EL (cell line): ENCODE data around the gene MACROH2A1.

Experiments
- DNase-seq: peaks from one replicate; pipeline ENCODE4 v3.0.0-alpha.2; 2016

The MACROH2A1 gene

GRCh38 chr5:135350536-135350935 is 48.5 kb downstream of the MACROH2A1 start:
- DNase-seq, result no peak

DNA sequence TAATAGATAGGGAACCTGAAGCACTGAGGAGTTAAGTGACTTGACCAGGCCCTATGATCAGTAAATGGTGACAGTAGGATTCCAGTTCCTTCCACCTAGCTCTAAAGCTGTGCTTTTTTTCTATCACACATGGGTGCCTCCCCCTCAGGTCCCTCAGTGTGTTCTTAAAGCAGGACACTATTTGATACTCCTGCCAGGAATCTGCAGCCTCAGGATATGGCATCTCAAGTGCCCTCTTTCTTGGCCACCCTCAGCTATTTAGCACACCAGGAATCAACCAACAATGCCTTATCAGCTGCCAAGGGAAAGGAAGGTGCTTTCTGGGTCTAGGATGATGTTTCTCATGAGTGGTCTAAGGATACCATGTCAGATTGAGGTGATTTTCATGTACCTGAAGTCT is 49.1 kb downstream of the MACROH2A1 start:
- DNase-seq, result no peak

- DNase-seq, result no peak
Observed at GRCh38 chr5:135349451-135349850, 49.6 kb downstream of the MACROH2A1 start.

- no peak for DNase-seq
Observed at GRCh38 chr5:135348918-135349317, 50.1 kb downstream of the MACROH2A1 start.

GRCh38 chr5:135347392-135347791 is 51.6 kb downstream of the MACROH2A1 start:
- DNase-seq, result no peak

DNA sequence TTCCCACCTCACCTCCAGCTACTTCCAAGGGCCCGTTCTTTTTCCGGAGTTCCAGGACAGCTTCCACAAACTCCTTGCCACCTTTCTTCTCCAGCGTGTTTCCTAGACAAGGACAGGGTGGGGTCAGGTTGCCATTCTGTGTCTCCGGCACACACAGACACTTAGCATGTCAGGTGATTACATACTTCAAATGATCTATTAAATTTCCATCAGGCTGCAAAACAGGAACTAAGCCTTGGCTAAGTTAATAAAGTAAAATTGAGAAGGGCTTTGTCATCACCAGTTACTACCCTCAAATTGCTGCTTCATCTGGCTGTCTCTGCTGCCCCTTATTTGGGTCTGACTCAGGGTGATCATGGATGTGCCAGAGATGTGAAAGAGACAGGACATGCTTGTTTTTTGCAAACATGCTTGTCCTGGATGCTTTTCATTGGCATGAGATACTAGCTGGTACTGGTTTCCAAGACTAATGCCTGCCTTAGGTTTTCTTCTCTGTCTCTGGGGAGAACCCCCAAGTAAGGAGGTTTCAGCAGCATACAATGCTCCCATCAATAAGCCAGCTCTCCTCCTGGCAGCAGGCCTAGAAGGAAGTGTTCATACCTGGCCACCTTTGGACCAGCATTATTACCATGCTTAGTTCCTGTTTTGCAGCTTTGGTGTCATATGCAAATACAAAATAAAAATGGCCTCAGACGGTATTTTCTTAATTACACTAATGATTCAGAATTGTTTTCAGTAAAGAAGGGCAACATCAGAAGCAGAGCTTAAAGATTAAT is 52.9 kb downstream of the MACROH2A1 start:
- no peak for DNase-seq

GRCh38 chr5:135344349-135344748 is 54.7 kb downstream of the MACROH2A1 start:
- peak; percentile 42 for DNase-seq

GRCh38 chr5:135343413-135343812 is 55.6 kb downstream of the MACROH2A1 start:
- DNase-seq, result peak; percentile 44

- no peak for DNase-seq
Observed at GRCh38 chr5:135342551-135342875, 56.5 kb downstream of the MACROH2A1 start.

DNA sequence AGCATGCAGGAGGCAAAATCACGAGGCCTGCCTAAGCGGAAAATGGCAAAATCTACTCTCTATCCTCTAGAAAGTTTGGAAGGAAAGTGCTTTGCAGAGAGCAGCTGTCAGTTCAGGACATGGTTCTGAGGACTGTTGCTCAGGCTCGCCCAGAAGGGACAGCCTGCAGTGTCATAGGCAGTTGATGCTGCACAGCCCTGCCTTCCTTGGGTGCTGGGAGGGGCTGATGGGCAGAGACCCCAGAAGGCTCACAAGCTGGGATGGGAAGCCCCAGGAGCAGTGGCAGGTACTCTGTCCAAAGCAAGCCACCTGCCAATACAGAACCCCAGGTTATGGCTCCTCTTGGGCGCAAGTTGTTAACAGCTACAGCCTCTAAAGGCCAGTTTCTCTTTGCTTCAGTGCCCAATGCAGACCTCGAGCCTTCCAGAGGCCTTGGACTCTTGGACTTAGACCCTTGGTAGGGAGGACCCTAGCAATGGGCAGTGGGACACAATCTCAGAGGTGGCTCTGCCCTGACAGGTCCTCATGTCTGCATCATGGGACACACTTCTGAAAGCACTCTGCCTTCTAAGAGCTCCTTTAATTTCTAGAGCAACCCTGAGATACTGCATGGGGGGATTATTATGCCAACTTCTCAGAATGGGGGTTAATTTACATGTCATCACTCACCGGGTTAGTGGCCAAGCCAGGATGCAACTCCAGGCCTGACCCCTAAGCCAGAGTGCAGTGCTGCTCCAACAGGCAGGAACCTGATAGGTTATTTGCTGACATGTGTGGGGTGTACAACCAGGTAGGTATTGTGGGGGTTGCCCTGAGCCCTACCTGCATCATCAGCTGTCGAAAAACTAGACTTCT is 57.1 kb downstream of the MACROH2A1 start:
- DNase-seq, result no peak

GRCh38 chr5:135341016-135341666 is 57.9 kb downstream of the MACROH2A1 start:
- no peak for DNase-seq

DNA sequence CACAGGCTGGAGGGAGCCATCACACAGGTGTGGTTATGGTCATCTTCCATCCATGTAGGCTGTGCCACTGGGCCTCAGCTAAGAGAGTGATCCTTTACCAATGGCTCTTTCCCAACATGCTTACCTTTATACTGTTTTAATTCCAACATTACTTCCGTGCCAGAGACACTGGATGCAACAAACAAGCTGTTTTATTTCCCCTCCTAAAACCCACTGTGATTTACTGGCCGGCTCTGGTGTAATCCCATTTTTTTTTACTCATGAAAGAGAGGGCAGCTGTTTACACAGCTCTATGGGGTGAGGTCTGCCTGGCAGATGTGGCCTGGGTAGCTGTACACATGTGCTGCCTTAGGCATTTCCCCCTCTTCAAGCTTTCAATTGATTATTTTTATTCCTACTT is 58.5 kb downstream of the MACROH2A1 start:
- DNase-seq, result no peak

- no peak for DNase-seq
Observed at GRCh38 chr5:135339623-135340022, 59.4 kb downstream of the MACROH2A1 start.

DNA sequence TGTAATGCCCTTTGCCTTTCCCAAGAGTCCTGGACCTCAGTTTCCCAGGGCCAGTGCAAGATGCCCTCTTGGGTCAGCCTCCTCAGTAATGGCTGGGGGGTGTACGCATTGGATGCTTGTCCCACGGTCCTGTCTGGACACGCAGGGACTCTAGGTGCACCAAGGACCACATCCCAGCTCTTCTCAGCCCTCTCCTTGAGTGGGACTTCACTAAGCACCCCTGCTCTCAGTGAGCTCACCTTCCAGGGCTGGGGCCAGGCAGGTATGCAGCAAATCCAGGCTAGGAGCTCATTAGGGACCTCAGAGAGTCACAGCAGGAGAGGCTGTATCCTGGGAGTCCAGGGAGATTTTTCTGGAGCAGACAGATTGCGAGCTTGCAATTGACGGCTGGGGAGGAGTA is 59.8 kb downstream of the MACROH2A1 start:
- DNase-seq, result no peak

DNA sequence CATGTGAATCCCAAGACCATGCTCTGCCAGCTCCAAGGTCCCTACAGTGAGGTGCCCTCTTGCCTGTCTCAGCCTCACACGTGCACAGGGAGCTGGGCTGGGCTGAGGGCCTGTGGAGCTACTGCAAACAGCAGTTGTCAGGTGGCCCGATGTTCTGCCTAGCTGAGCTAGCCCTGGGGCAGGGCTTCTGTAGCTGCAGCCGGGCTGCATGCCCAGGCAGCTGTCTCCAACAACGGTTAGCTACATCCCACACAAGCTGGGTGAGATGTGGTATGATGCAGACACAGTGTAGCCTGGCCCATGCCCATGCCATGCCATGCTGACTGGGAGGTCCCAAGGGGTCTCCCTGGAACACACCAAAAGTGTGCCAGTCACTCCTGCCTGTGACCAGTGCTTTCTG is 62.0 kb downstream of the MACROH2A1 start:
- no peak for DNase-seq

DNA sequence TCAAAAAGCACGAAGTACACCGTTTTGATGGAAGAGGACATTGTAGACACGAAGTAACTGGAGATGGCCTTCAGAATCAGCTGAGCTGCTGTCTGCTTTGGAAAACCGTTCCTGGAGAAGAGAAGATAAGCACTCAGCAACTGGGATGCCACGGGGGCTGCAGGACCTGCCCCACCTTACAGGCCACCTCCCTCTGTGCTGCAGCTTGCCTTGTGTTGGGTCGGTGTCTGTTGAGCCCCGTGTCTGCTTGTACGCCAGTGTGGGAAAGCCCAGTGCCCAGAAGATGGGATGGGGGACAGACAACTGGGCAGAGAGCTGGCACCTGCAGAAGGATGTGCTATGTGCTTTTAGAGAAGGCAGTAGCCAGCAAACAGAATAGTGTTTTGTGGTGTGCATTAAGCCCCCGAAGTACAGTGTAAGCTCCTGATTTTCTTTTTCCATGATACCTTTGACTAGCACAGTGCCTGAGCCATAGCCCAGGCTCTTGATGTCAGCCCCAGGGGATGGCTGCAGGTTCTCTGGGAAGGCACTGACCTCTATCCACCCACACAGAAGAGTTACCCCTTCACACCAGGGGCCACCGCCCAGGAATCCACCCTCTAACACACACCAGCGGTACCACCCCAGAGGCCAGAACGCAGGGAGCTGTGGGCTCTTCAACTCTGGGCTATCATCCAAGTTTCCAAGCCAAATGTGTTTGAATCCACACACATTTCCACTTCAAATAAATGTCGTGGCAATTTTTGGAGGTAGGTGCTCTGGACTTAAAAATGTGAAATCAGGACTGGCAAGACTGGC is 63.8 kb downstream of the MACROH2A1 start:
- DNase-seq, result no peak

GRCh38 chr5:135333732-135334515 is 65.1 kb downstream of the MACROH2A1 start:
- peak; percentile 23 for DNase-seq

GRCh38 chr5:135332519-135333150 is 66.4 kb downstream of the MACROH2A1 start:
- DNase-seq, result peak; percentile 64

GRCh38 chr5:135331612-135332011 is 67.4 kb downstream of the MACROH2A1 start:
- no peak for DNase-seq

DNA sequence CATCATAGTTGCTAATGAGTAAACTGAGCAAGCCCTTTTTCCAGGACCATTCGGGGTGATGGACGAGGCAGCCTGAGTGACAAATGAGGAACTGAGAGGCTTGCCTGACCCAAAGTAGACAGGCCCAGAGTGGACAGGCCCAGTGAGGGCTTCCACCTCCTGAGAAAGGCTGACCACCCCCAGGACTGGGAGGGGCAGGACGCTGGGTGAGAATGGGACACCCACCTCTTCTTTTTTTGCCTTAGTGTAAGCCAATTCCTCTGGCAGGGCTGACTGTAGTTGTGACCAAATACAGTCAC is 68.3 kb downstream of the MACROH2A1 start:
- no peak for DNase-seq

DNA sequence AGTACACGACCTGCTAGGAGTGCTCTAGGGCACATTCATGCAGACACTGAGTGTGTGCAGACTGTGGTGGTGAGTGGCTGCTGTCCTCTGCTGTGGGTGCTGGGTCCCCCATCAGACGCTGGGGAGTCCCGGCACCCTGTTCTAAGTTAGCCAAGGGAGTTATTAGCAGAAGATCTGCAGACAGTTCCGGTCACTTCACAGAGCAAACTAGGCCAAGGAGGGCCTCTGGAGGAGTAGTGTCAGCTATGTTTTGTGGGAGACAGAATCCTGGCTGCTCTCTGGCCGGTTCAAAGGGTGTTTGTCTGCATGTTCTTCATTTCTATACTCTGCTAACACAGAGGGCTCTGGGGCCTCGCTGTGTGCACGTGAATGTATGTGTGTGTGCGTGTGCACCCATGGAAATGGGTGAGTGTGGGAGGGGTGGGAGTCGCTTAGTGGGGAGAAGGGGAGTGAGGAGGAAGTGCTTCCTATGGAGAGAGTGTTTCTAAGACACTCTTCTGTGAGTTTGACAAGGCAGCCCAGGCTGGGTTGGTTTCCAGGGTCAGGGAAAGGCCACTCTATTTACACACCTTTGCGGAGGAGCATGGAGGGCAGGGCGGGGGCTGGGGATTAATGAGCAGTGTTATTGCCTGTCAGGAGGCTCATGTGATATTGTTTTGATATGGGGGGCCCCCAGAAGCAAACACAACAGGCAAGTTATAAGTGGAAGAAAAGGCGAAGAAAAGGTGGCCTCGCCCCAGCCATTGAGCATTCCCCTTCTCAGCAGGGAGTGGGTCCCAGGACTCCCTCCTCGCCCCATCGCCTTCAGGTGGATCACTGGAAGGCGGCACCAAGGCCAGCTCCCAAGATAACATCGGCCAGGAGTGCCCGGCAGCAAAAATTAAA is 68.9 kb downstream of the MACROH2A1 start:
- DNase-seq, result no peak
